NOMO-1 treated with DMSO at 0.1 percent for 48 hours (cell line): ENCODE data around the gene STX16.
"Not testable (repeated sequence)": the region's sequence is repeated elsewhere in the genome, so short reads cannot be mapped to it uniquely, and the experiment has no call there.

Source experiments
- DNase-seq: peaks from one replicate; lab custom pipeline; 2025; ENCODE audit not compliant: unreplicated experiment; lab: John Stamatoyannopoulos, UW

The STX16 gene

DNA sequence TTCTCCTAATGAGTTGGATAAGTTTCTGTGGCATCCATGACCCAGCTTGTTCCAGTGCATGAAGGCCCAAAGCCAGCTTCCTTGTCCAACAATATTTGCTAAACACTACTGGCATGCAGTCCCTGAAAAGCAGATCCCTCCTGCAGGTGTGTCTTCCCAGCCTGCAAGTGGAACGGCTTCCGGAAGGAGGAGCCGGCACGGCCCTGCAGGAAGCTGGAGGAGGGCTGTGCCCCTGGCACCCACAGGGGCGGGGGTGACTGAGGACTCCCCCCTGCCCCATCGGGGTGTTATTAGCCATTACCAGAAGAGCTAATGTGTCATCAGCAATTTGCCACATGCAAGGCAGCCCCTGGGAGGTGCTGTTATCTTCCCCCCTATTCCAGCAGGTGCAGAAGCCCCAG lies 68.9 kb downstream of the STX16 start:
- DNase-seq = no peak

DNA sequence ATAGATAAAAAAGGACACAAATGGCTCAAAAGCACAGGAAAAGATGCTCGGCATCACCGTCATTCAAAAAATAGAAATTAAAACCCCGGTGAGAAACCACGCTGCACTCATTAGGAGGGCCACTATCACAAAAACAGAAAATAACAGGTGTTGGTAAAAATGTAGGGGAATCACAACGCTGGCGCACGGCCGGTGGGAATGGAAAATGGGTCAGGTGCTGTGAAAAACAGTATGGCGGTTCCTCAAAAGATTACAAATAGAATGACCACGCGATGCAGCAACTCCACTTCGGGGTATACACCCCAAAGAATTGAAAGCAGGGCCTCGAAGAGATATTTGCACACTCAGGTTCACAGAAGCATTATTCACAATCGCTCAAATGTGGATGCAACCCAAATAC lies 69.8 kb downstream of the STX16 start:
- DNase-seq = no peak

DNA sequence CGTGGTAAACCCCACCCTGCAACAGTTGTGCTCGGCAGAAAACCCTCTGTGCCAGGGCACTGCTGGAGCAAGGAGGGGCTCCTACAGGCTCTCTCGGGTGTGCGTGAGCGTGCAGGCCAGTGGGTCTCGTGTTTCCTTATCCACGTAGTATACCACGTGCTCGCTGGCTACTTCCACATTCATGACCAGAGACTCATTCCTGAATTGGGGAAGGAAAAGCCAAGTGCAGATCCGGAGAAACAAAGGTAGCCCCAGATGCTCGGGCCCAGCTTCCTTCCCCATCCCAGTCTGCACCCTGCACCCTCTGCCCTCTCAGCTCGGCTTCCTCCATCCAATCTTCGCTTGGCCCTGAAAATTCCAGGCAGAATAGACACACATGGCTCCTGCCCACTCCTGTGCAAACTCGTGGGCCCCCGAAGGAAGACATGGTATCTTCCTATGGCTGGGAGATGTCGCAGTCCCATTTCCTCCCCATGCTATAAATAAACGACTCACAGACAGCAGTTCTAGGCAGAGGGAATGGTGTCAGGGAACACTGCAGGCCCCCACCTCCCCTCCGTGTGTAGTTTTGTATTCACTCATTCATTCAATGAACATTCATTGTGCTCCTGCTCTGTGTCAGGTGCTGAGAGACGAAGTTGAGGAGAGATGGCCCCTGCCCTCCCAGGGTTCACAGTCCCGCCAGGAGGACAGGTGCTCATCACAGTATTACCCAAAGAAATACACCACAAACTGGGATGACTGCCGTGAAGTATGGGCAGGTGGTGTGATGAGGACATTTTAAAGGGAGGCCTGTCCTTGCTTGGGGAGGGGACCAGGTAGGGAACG lies 71.1 kb downstream of the STX16 start:
- no peak for DNase-seq

DNA sequence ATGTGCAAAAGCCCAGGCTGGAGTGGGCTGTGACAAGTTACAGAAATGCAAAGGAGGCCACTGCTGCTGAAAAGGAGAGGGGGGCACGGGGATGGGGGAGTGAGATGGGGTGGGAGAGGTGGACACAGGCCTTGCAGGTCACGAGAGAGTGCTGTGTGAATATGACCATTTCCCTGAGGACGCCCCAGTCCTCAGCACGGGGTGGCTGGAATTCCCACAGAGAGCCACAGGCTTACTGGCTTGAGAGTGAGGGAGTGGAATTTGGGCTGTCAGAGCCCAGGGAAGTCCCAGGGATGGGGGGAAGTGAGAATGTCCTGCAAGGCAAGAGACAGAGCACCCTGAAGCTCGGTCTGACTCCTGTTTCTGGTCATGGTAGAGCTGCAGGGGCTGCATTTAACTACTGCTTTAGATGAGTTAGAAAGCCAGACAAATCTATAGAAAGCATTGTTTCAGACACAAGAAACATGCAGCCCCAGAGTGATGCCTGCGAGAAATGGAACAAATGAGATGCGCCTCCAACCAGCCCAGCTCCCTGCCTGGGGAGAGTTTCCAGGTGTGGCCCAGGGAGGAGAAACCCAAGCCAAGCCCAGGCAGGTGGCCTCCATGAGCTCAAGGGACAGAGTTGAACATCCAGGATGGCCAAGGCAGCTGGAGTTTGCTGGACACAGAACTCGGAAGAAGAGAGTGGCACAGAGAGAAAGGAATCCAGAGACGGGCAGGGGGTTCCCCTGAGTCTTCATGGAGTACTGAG lies 72.0 kb downstream of the STX16 start:
- DNase-seq = no peak

DNA sequence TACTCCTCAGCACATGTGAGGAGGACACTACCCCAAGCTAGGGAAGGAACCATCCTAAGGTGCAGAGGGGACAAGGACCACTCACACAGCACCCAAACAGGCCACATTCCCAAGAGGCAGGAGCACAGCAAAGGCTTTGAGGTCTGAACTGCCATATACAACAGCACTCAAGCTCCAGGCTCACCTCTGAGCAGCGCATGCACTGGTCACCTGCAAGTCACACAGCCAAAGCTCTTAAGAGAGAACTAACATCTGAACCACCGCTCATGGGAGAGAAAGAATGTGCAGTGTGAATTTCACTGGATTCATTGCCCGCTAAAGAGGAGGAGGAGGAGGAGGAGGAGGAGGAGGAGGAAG lies 72.5 kb downstream of the STX16 start:
- DNase-seq = no peak

DNA sequence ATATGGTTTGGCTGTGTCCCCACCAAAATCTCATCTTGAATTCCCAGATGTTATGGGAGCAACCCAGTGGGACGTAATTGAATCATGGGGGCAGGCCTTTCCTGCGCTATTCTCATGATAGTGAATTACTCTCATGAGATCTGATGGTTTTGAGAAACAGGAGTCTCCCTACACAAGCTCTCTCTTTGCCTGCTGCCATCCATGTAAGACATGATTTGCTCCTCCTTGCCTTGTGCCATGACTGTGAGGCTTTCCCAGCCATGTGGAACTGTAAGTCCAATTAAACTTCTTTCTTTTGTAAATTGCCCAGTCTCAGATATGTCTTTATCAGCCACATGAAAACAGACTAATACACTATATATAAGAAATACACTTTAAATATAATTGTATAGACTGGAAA lies 75.1 kb downstream of the STX16 start:
- DNase-seq = not testable (repeated sequence)
